Kidney (tissue), 14 donors: ENCODE results near the gene ARMH3. TPM values are rescaled to one million over a fixed set of nuclear protein-coding genes. Genes with fewer than 3 reads are reported as not detected.
A peak's percentile ranks its signal among the peaks of the same experiment; 100 is the strongest.

Source experiments
- DNase-seq, 5 donors: peaks; one replicate each; pipeline ENCODE4 v3.0.0-alpha.2; 2013 to 2020
- FAIRE-seq: peaks from 2 replicates; lab custom pipeline; 2012; peaks lifted over from hg19 to GRCh38; lab: Jason Lieb, UNC
- H3K27ac ChIP-seq, 2 donors: one replicate each; pipeline ENCODE4 v1.7.0; 2013; ENCODE audit warnings: low read depth in 2 of 2, low read length in 2 of 2, inconsistent platforms in 1 of 2
- H3K27me3 ChIP-seq: one replicate; pipeline ENCODE4 v1.7.1; 2013; ENCODE audit warnings: low read length, inconsistent platforms; ENCODE audit not compliant: control insufficient read depth, insufficient read depth
- H3K36me3 ChIP-seq, 3 donors: one replicate each; pipeline versions ENCODE4 v1.7.0 to v1.7.1; 2013; ENCODE audit warnings: low read length in 3 of 3, control low read depth in 1 of 3, inconsistent platforms in 1 of 3; ENCODE audit not compliant: insufficient read depth in 3 of 3, control insufficient read depth in 2 of 3
- H3K4me1 ChIP-seq, 3 donors: one replicate each; pipeline versions ENCODE4 v1.7.0 to v1.7.1; 2013; ENCODE audit warnings: low read length in 3 of 3, inconsistent platforms in 1 of 3, low read depth in 1 of 3; ENCODE audit not compliant: control insufficient read depth in 2 of 3, insufficient read depth in 2 of 3
- H3K4me3 ChIP-seq, 3 donors: one replicate each; pipeline versions ENCODE4 v1.7.0 to v1.8.1; 2013; ENCODE audit warnings: low read length in 3 of 3, control low read depth in 1 of 3, inconsistent platforms in 1 of 3
- H3K9ac ChIP-seq, 3 donors: one replicate each; pipeline versions ENCODE4 v1.7.0 to v1.7.1; 2013; ENCODE audit warnings: low read length in 3 of 3, control low read depth in 1 of 3, inconsistent platforms in 1 of 3
- H3K9me3 ChIP-seq, 3 donors: one replicate each; pipeline versions ENCODE4 v1.7.0 to v1.7.1; 2013; ENCODE audit warnings: low read length in 3 of 3, control low read depth in 1 of 3, inconsistent platforms in 1 of 3; ENCODE audit not compliant: control insufficient read depth in 2 of 3, insufficient read depth in 1 of 3
- CTCF ChIP-seq: IDR thresholded peaks from 3 replicates; pipeline ENCODE4 v1.5.1; 2012; ENCODE audit warnings: mild to moderate bottlenecking, moderate library complexity, borderline replicate concordance; ENCODE audit not compliant: insufficient read depth; ENCODE audit errors: extremely low read depth
- intact Hi-C: fragments of 100-400 bp; cut with DNase I; formaldehyde crosslinking; loops from one replicate; pipeline ENCODE4 v1.11.1; 2022
- polyA plus RNA-seq: library from polyadenylated mRNA; stranded (reverse); fragments of 350-450 nt; fragmentation: Illumina TruSeq; extraction: RNeasy Lipid Tissue Mini Kit (QIAGEN cat#74804); gene quantifications from one replicate; pipeline ENCODE4 v1.2.3, GENCODE V29; 2014; ENCODE audit warnings: low read depth, low replicate concordance; ENCODE audit not compliant: insufficient read depth
- total RNA-seq: library from RNA; stranded (reverse); fragmentation: NEBNext Ultra II Directional; extraction: Animal tissue kit (Norgen Biotek cat#: 25700); gene quantifications from one replicate; pipeline ENCODE4 v1.2.1, GENCODE V29; 2021
- donor health status: control.
- donor health status: control.
- donor health status: control.
- donor health status: control.
- donor health status: control.
- donor health status: DM: yes; HTN: yes; CAD: no.
- donor health status: Normal renal cell carcinoma (clear cell type).

Gene ARMH3
- total and polyA plus RNA-seq, 2 donors from 2014 or later = 14.0 to 26.1 TPM

GRCh38 chr10:102096449-102096848 lies 40.5 kb upstream of the ARMH3 start:
- H3K9me3 ChIP-seq = no peaks in the 10 kb centered on the region
- DNase-seq = no peak
- H3K4me1 ChIP-seq = no peaks in the 10 kb centered on the region
- H3K27me3 ChIP-seq = no peaks in the 10 kb centered on the region
- H3K27ac ChIP-seq = no peak overlapping the region
- intact Hi-C loops = no loop called here
- no peaks in the 10 kb centered on the region for H3K36me3 ChIP-seq
- no peak overlapping the region for H3K9ac ChIP-seq
- TF ChIP-seq CTCF = no peak
- FAIRE-seq = no peak
- H3K4me3 ChIP-seq = no peak overlapping the region

- no peak overlapping the region for H3K4me3 ChIP-seq
- DNase-seq (no peak), FAIRE-seq (no peak)
- H3K36me3 ChIP-seq = no peaks in the 10 kb centered on the region
- no peaks in the 10 kb centered on the region for H3K27me3 ChIP-seq
- no peaks in the 10 kb centered on the region for H3K4me1 ChIP-seq
- H3K27ac ChIP-seq = no peak overlapping the region
- H3K9ac ChIP-seq = no peak overlapping the region
- no peaks in the 10 kb centered on the region for H3K9me3 ChIP-seq
- no peak for TF ChIP-seq CTCF
- intact Hi-C loops = no loop called here
Observed at GRCh38 chr10:102090772-102091171, 34.8 kb upstream of the ARMH3 start.

GRCh38 chr10:102086196-102086595 lies 30.2 kb upstream of the ARMH3 start:
- Histone ChIP-seq H3K9ac (no peak overlapping the region), H3K27ac (no peak overlapping the region), H3K4me1 (no peaks in the 10 kb centered on the region), H3K9me3 (no peaks in the 10 kb centered on the region), H3K4me3 (no peak overlapping the region), H3K27me3 (no peaks in the 10 kb centered on the region), H3K36me3 (no peaks in the 10 kb centered on the region)
- intact Hi-C loops = no loop called here
- DNase-seq = no peak
- TF ChIP-seq CTCF = no peak
- FAIRE-seq = no peak

DNA sequence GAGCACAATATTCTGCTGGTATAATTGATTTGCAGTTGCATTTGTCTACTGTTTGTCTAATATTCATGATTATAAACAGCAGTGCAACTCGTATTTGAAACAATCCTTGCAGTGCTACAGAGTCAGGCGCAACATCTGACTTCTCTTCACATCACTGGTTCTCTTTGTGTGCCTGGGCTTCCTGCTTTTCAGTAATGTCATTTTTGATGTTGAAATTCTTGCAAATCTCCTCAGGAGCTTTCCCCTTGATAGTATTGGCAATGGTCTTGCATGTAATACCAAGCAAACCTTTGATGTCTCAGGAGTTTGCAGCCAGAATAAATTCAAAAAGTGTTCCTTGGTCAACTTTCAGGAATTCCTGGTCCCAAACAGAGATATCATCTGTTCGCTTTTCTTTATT lies 29.4 kb upstream of the ARMH3 start:
- no peak for TF ChIP-seq CTCF
- Histone ChIP-seq H3K4me1 (no peaks in the 10 kb centered on the region), H3K9me3 (no peaks in the 10 kb centered on the region), H3K36me3 (no peaks in the 10 kb centered on the region), H3K27ac (no peak overlapping the region), H3K4me3 (no peak overlapping the region), H3K9ac (no peak overlapping the region), H3K27me3 (no peaks in the 10 kb centered on the region)
- intact Hi-C loops = no loop called here
- FAIRE-seq (no peak), DNase-seq (peak in 1 of 5 donors; percentile 6)
